Parathyroid adenoma (tissue), 2 donors: ENCODE measurements around the gene GPC3.

ENCODE experiments used
- H2AFZ ChIP-seq: fragments of 300-600 bp; sonication (generic); one replicate; pipeline ENCODE4 v1.7.0; 2017; ENCODE audit warnings: antibody characterized with exemption, mild to moderate bottlenecking
- H3K27ac ChIP-seq: fragments of 300-600 bp; sonication (generic); one replicate; pipeline ENCODE4 v1.7.0; 2017
- H3K27me3 ChIP-seq: fragments of 300-600 bp; sonication (generic); one replicate; pipeline ENCODE4 v1.7.0; 2017; ENCODE audit warnings: low read length; ENCODE audit not compliant: control insufficient read depth, insufficient read depth
- H3K36me3 ChIP-seq: fragments of 300-600 bp; sonication (generic); one replicate; pipeline ENCODE4 v1.7.0; 2017; ENCODE audit warnings: low read length; ENCODE audit not compliant: control insufficient read depth, insufficient read depth
- H3K4me1 ChIP-seq: fragments of 300-600 bp; sonication (generic); one replicate; pipeline ENCODE4 v1.7.0; 2017; ENCODE audit warnings: control low read depth
- H3K4me2 ChIP-seq: fragments of 300-600 bp; sonication (generic); one replicate; pipeline ENCODE4 v1.7.0; 2017; ENCODE audit warnings: low read length
- H3K4me3 ChIP-seq: fragments of 300-600 bp; sonication (generic); one replicate; pipeline ENCODE4 v1.7.0; 2017; ENCODE audit warnings: low read depth, low read length
- H3K79me2 ChIP-seq: fragments of 300-600 bp; sonication (generic); one replicate; pipeline ENCODE4 v1.7.0; 2017; ENCODE audit warnings: control low read depth
- H3K9ac ChIP-seq: fragments of 300-600 bp; sonication (generic); one replicate; pipeline ENCODE4 v1.7.0; 2017; ENCODE audit warnings: mild to moderate bottlenecking
- H3K9me3 ChIP-seq: fragments of 300-600 bp; sonication (generic); one replicate; pipeline ENCODE4 v1.7.0; 2017; ENCODE audit warnings: low read length; ENCODE audit not compliant: control insufficient read depth
- CTCF ChIP-seq: fragments of 300-600 bp; sonication (generic); IDR thresholded peaks from one replicate; pipeline ENCODE4 v1.7.0; 2017; ENCODE audit warnings: antibody characterized with exemption, mild to moderate bottlenecking
- donor health status: primary hyperparathyroidism.

GPC3 gene

GRCh38 chrX:134004084-134004483, 18.7 kb upstream of the GPC3 start:
- Histone ChIP-seq H3K9me3 (no peaks in the 10 kb centered on the region), H2AFZ (no peak overlapping the region), H3K27ac (no peak overlapping the region), H3K36me3 (no peaks in the 10 kb centered on the region), H3K4me1 (no peaks in the 10 kb centered on the region), H3K79me2 (no peaks in the 10 kb centered on the region), H3K27me3 (no peaks in the 10 kb centered on the region), H3K4me3 (no peak overlapping the region), H3K4me2 (no peak overlapping the region), H3K9ac (no peak overlapping the region)
- no peak for TF ChIP-seq CTCF

GRCh38 chrX:134002921-134003615, 17.7 kb upstream of the GPC3 start:
- Histone ChIP-seq H3K27ac (no peak overlapping the region), H3K27me3 (no peaks in the 10 kb centered on the region), H3K9me3 (no peaks in the 10 kb centered on the region), H2AFZ (no peak overlapping the region), H3K79me2 (no peaks in the 10 kb centered on the region), H3K36me3 (no peaks in the 10 kb centered on the region), H3K4me2 (no peak overlapping the region), H3K4me1 (no peaks in the 10 kb centered on the region), H3K4me3 (no peak overlapping the region), H3K9ac (no peak overlapping the region)
- TF ChIP-seq CTCF: no peak

GRCh38 chrX:134000260-134001245, 15.2 kb upstream of the GPC3 start:
- H3K4me1 ChIP-seq: no peaks in the 10 kb centered on the region

GRCh38 chrX:133999031-133999705, 13.8 kb upstream of the GPC3 start:
- H3K9ac ChIP-seq: no peak overlapping the region
- no peak overlapping the region for H3K27ac ChIP-seq
- H3K4me2 ChIP-seq: no peak overlapping the region
- H3K27me3 ChIP-seq: no peaks in the 10 kb centered on the region
- no peaks in the 10 kb centered on the region for H3K79me2 ChIP-seq
- H2AFZ ChIP-seq: no peak overlapping the region
- H3K36me3 ChIP-seq: no peaks in the 10 kb centered on the region
- no peak for TF ChIP-seq CTCF
- H3K4me3 ChIP-seq: no peak overlapping the region
- H3K9me3 ChIP-seq: no peaks in the 10 kb centered on the region
- no peaks in the 10 kb centered on the region for H3K4me1 ChIP-seq

More at GRCh38 chrX:134000260-134001245, 15.2 kb upstream of the GPC3 start:
- H3K9me3 ChIP-seq: no peaks in the 10 kb centered on the region
- no peak overlapping the region for H2AFZ ChIP-seq
- H3K36me3 ChIP-seq: no peaks in the 10 kb centered on the region
- H3K27ac ChIP-seq: no peak overlapping the region
- no peak for TF ChIP-seq CTCF
- H3K4me2 ChIP-seq: no peak overlapping the region
- H3K79me2 ChIP-seq: no peaks in the 10 kb centered on the region
- H3K27me3 ChIP-seq: no peaks in the 10 kb centered on the region
- H3K9ac ChIP-seq: no peak overlapping the region
- no peak overlapping the region for H3K4me3 ChIP-seq
